ENCODE data around the gene SH3GLB2.

Gene SH3GLB2

GRCh38 chr9:129059796-129060785 lies 32.0 kb upstream of the SH3GLB2 start:
- H4K20me1 ChIP-seq (ENCODE audit: insufficient read depth, low read length), result no peaks in the 10 kb centered on the region
- H3K4me3 ChIP-seq (ENCODE audit: low read depth, low read length, poor library complexity, severe bottlenecking), result no peak overlapping the region
- TF ChIP-seq EZH2 (IDR thresholded peaks at IDR 0.05; ENCODE audit: borderline replicate concordance, low read length), result no peak
- no peak for TF ChIP-seq CTCF (IDR thresholded peaks at IDR 0.05; ENCODE audit: low read length)
- H3K27me3 ChIP-seq (ENCODE audit: insufficient read depth, low read length), result no peaks in the 10 kb centered on the region
- no peak overlapping the region for H3K9ac ChIP-seq (ENCODE audit: low read length)
- H3K9me2 ChIP-seq (ENCODE audit: low read depth, low read length), result no peaks in the 10 kb centered on the region
- H2AFZ ChIP-seq (ENCODE audit: low read length), result no peak overlapping the region
- H3K79me2 ChIP-seq (ENCODE audit: insufficient read depth, low read length), result no peaks in the 10 kb centered on the region
- H3K36me3 ChIP-seq (ENCODE audit: insufficient read depth, low read length), result peaks cover 35% of the 10 kb centered on the region
- no peaks in the 10 kb centered on the region for H3F3A ChIP-seq (ENCODE audit: insufficient read depth, low read length)
- no peak overlapping the region for H3K4me2 ChIP-seq (ENCODE audit: low read length)
- no peaks in the 10 kb centered on the region for H3K4me1 ChIP-seq (ENCODE audit: insufficient read depth, low read length, severe bottlenecking)
- no peaks in the 10 kb centered on the region for H3K9me3 ChIP-seq (ENCODE audit: low read length)
- no peak overlapping the region for H3K27ac ChIP-seq (ENCODE audit: low read depth, low read length, poor library complexity, severe bottlenecking)

- Histone ChIP-seq H3K27ac (ENCODE audit: low read depth, low read length, poor library complexity, severe bottlenecking) (no peak overlapping the region), H3K9me3 (ENCODE audit: low read length) (no peaks in the 10 kb centered on the region), H3K36me3 (ENCODE audit: insufficient read depth, low read length) (peaks cover 35% of the 10 kb centered on the region), H3F3A (ENCODE audit: insufficient read depth, low read length) (no peaks in the 10 kb centered on the region), H3K4me2 (ENCODE audit: low read length) (no peak overlapping the region), H3K4me1 (ENCODE audit: insufficient read depth, low read length, severe bottlenecking) (no peaks in the 10 kb centered on the region), H3K4me3 (ENCODE audit: low read depth, low read length, poor library complexity, severe bottlenecking) (no peak overlapping the region), H2AFZ (ENCODE audit: low read length) (no peak overlapping the region), H3K9ac (ENCODE audit: low read length) (no peak overlapping the region), H3K27me3 (ENCODE audit: insufficient read depth, low read length) (no peaks in the 10 kb centered on the region), H4K20me1 (ENCODE audit: insufficient read depth, low read length) (no peaks in the 10 kb centered on the region), H3K9me2 (ENCODE audit: low read depth, low read length) (no peaks in the 10 kb centered on the region), H3K79me2 (ENCODE audit: insufficient read depth, low read length) (no peaks in the 10 kb centered on the region)
- TF ChIP-seq CTCF (IDR thresholded peaks at IDR 0.05; ENCODE audit: low read length) (no peak), EZH2 (IDR thresholded peaks at IDR 0.05; ENCODE audit: borderline replicate concordance, low read length) (no peak)
These were observed 31.0 kb upstream of the SH3GLB2 start for GRCh38 chr9:129058965-129059795.

- Histone ChIP-seq H3K9me2 (ENCODE audit: low read depth, low read length) (no peaks in the 10 kb centered on the region), H3K27me3 (ENCODE audit: insufficient read depth, low read length) (no peaks in the 10 kb centered on the region), H2AFZ (ENCODE audit: low read length) (no peak overlapping the region), H4K20me1 (ENCODE audit: insufficient read depth, low read length) (no peaks in the 10 kb centered on the region), H3K27ac (ENCODE audit: low read depth, low read length, poor library complexity, severe bottlenecking) (no peak overlapping the region), H3K36me3 (ENCODE audit: insufficient read depth, low read length) (peaks cover 38% of the 10 kb centered on the region), H3K4me2 (ENCODE audit: low read length) (no peak overlapping the region), H3K79me2 (ENCODE audit: insufficient read depth, low read length) (no peaks in the 10 kb centered on the region), H3K9me3 (ENCODE audit: low read length) (no peaks in the 10 kb centered on the region), H3K4me1 (ENCODE audit: insufficient read depth, low read length, severe bottlenecking) (no peaks in the 10 kb centered on the region), H3K4me3 (ENCODE audit: low read depth, low read length, poor library complexity, severe bottlenecking) (no peak overlapping the region), H3K9ac (ENCODE audit: low read length) (no peak overlapping the region), H3F3A (ENCODE audit: insufficient read depth, low read length) (no peaks in the 10 kb centered on the region)
- no peak for TF ChIP-seq EZH2 (IDR thresholded peaks at IDR 0.05; ENCODE audit: borderline replicate concordance, low read length)
- no peak for TF ChIP-seq CTCF (IDR thresholded peaks at IDR 0.05; ENCODE audit: low read length)
These were observed 26.2 kb upstream of the SH3GLB2 start for GRCh38 chr9:129054163-129054851.

All from OCI-LY1 (cell line).